Measurements from ENCODE around the gene TGFBR3. TPM values are rescaled to one million over a fixed set of nuclear protein-coding genes. Genes with fewer than 3 reads are reported as not detected.
"Not testable (repeated sequence)": the region's sequence is repeated elsewhere in the genome, so short reads cannot be mapped to it uniquely, and the experiment has no call there.

Gene TGFBR3
- total and polyA plus RNA-seq, 4 donors, result 3.6 to 81.5 (median 33.4) TPM

- no peaks in the 10 kb centered on the region for H3K27me3 ChIP-seq (ENCODE audit: control insufficient read depth in 1 of 2, insufficient read depth in 2 of 2, low read length in 1 of 2)
- H3K9me3 ChIP-seq (ENCODE audit: control insufficient read depth, low read length), result no peaks in the 10 kb centered on the region
- no peak overlapping the region for H3K4me3 ChIP-seq (ENCODE audit: low read length in 2 of 2)
- no peak for ATAC-seq (ENCODE audit: low FRiP score)
- H3K27ac ChIP-seq (ENCODE audit: low read depth in 1 of 2, low read length in 2 of 2), result no peak overlapping the region
- 94 to 95% methylated on average over 2 of the region's 2 CpGs for WGBS, 2 donors
- intact Hi-C loops (cut with DNase I), result no loop called here
- H3K4me1 ChIP-seq (ENCODE audit: control insufficient read depth in 1 of 2, insufficient read depth in 2 of 2, low read length in 2 of 2), result no peaks in the 10 kb centered on the region
- H3K36me3 ChIP-seq (ENCODE audit: control insufficient read depth in 1 of 2, insufficient read depth in 2 of 2, low read length in 1 of 2), result no peaks in the 10 kb centered on the region
- DNase-seq, result no peak
Observed at GRCh38 chr1:91676030-91676429, 209.9 kb downstream of the TGFBR3 start.

- intact Hi-C loops (cut with DNase I), result no loop called here
- Histone ChIP-seq H3K27ac (ENCODE audit: low read depth in 1 of 2, low read length in 2 of 2) (no peak overlapping the region), H3K36me3 (ENCODE audit: control insufficient read depth in 1 of 2, insufficient read depth in 2 of 2, low read length in 1 of 2) (no peaks in the 10 kb centered on the region), H3K9me3 (ENCODE audit: control insufficient read depth, low read length) (no peaks in the 10 kb centered on the region), H3K4me3 (ENCODE audit: low read length in 2 of 2) (no peak overlapping the region), H3K27me3 (ENCODE audit: control insufficient read depth in 1 of 2, insufficient read depth in 2 of 2, low read length in 1 of 2) (no peaks in the 10 kb centered on the region), H3K4me1 (ENCODE audit: control insufficient read depth in 1 of 2, insufficient read depth in 2 of 2, low read length in 2 of 2) (no peaks in the 10 kb centered on the region)
- ATAC-seq (ENCODE audit: low FRiP score) (no peak), DNase-seq (no peak)
- 85 to 86% methylated on average over 2 of the region's 2 CpGs for WGBS, 2 donors
Observed at GRCh38 chr1:91674107-91674506, 211.8 kb downstream of the TGFBR3 start.

GRCh38 chr1:91673613-91674012 is 212.3 kb downstream of the TGFBR3 start:
- H3K27me3 ChIP-seq (ENCODE audit: control insufficient read depth in 1 of 2, insufficient read depth in 2 of 2, low read length in 1 of 2), result no peaks in the 10 kb centered on the region
- intact Hi-C loops (cut with DNase I), result no loop called here
- no peak overlapping the region for H3K27ac ChIP-seq (ENCODE audit: low read depth in 1 of 2, low read length in 2 of 2)
- 52 to 89% methylated on average over 3 of the region's 3 CpGs for WGBS, 2 donors
- no peak for DNase-seq
- ATAC-seq (ENCODE audit: low FRiP score), result no peak
- no peak overlapping the region for H3K4me3 ChIP-seq (ENCODE audit: low read length in 2 of 2)
- no peaks in the 10 kb centered on the region for H3K9me3 ChIP-seq (ENCODE audit: control insufficient read depth, low read length)
- no peaks in the 10 kb centered on the region for H3K4me1 ChIP-seq (ENCODE audit: control insufficient read depth in 1 of 2, insufficient read depth in 2 of 2, low read length in 2 of 2)
- no peaks in the 10 kb centered on the region for H3K36me3 ChIP-seq (ENCODE audit: control insufficient read depth in 1 of 2, insufficient read depth in 2 of 2, low read length in 1 of 2)

- intact Hi-C loops (cut with DNase I), result no loop called here
- Histone ChIP-seq H3K36me3 (ENCODE audit: control insufficient read depth in 1 of 2, insufficient read depth in 2 of 2, low read length in 1 of 2) (no peaks in the 10 kb centered on the region), H3K27ac (ENCODE audit: low read depth in 1 of 2, low read length in 2 of 2) (no peak overlapping the region), H3K9me3 (ENCODE audit: control insufficient read depth, low read length) (no peaks in the 10 kb centered on the region), H3K4me3 (ENCODE audit: low read length in 2 of 2) (no peak overlapping the region), H3K27me3 (ENCODE audit: control insufficient read depth in 1 of 2, insufficient read depth in 2 of 2, low read length in 1 of 2) (no peaks in the 10 kb centered on the region), H3K4me1 (ENCODE audit: control insufficient read depth in 1 of 2, insufficient read depth in 2 of 2, low read length in 2 of 2) (no peaks in the 10 kb centered on the region)
- WGBS, 2 donors, result 82 to 96% methylated on average over 4 of the region's 4 CpGs
- ATAC-seq (ENCODE audit: low FRiP score) (no peak), DNase-seq (no peak)
Observed at GRCh38 chr1:91672601-91673161, 213.3 kb downstream of the TGFBR3 start.

- Histone ChIP-seq H3K4me1 (ENCODE audit: control insufficient read depth in 1 of 2, insufficient read depth in 2 of 2, low read length in 2 of 2) (no peaks in the 10 kb centered on the region), H3K9me3 (ENCODE audit: control insufficient read depth, low read length) (no peaks in the 10 kb centered on the region), H3K4me3 (ENCODE audit: low read length in 2 of 2) (no peak overlapping the region), H3K27me3 (ENCODE audit: control insufficient read depth in 1 of 2, insufficient read depth in 2 of 2, low read length in 1 of 2) (no peaks in the 10 kb centered on the region), H3K27ac (ENCODE audit: low read depth in 1 of 2, low read length in 2 of 2) (no peak overlapping the region), H3K36me3 (ENCODE audit: control insufficient read depth in 1 of 2, insufficient read depth in 2 of 2, low read length in 1 of 2) (no peaks in the 10 kb centered on the region)
- DNase-seq (no peak), ATAC-seq (ENCODE audit: low FRiP score) (no peak)
- WGBS, 2 donors, result 59 to 67% methylated on average over 4 of the region's 4 CpGs
- intact Hi-C loops (cut with DNase I), result no loop called here
Observed at GRCh38 chr1:91670781-91671180, 215.2 kb downstream of the TGFBR3 start.

- Histone ChIP-seq H3K27ac (ENCODE audit: low read depth in 1 of 2, low read length in 2 of 2) (no peak overlapping the region), H3K4me1 (ENCODE audit: control insufficient read depth in 1 of 2, insufficient read depth in 2 of 2, low read length in 2 of 2) (no peaks in the 10 kb centered on the region), H3K36me3 (ENCODE audit: control insufficient read depth in 1 of 2, insufficient read depth in 2 of 2, low read length in 1 of 2) (no peaks in the 10 kb centered on the region), H3K27me3 (ENCODE audit: control insufficient read depth in 1 of 2, insufficient read depth in 2 of 2, low read length in 1 of 2) (no peaks in the 10 kb centered on the region), H3K4me3 (ENCODE audit: low read length in 2 of 2) (no peak overlapping the region), H3K9me3 (ENCODE audit: control insufficient read depth, low read length) (no peaks in the 10 kb centered on the region)
- WGBS, 2 donors, result 85 to 98% methylated on average over 25 of the region's 25 CpGs
- DNase-seq (no peak), ATAC-seq (ENCODE audit: low FRiP score) (no peak)
- intact Hi-C loops (cut with DNase I), result no loop called here
Observed at GRCh38 chr1:91669584-91670350, 216.2 kb downstream of the TGFBR3 start.

- H3K36me3 ChIP-seq (ENCODE audit: control insufficient read depth in 1 of 2, insufficient read depth in 2 of 2, low read length in 1 of 2); intact Hi-C loops (cut with DNase I); H3K27ac ChIP-seq (ENCODE audit: low read depth in 1 of 2, low read length in 2 of 2); DNase-seq; H3K9me3 ChIP-seq (ENCODE audit: control insufficient read depth, low read length); H3K4me1 ChIP-seq (ENCODE audit: control insufficient read depth in 1 of 2, insufficient read depth in 2 of 2, low read length in 2 of 2); H3K27me3 ChIP-seq (ENCODE audit: control insufficient read depth in 1 of 2, insufficient read depth in 2 of 2, low read length in 1 of 2); H3K4me3 ChIP-seq (ENCODE audit: low read length in 2 of 2); ATAC-seq (ENCODE audit: low FRiP score): not testable (repeated sequence)
- 22 to 28% methylated on average over 5 of the region's 5 CpGs for WGBS, 2 donors
Observed at GRCh38 chr1:91666651-91667050, 219.3 kb downstream of the TGFBR3 start.

- H3K9me3 ChIP-seq (ENCODE audit: control insufficient read depth, low read length), result peaks cover 2% of the 10 kb centered on the region
Observed at GRCh38 chr1:91661121-91661520, 224.8 kb downstream of the TGFBR3 start.

GRCh38 chr1:91660708-91661107 is 225.2 kb downstream of the TGFBR3 start:
- H3K36me3 ChIP-seq (ENCODE audit: control insufficient read depth in 1 of 2, insufficient read depth in 2 of 2, low read length in 1 of 2), result no peaks in the 10 kb centered on the region
- H3K9me3 ChIP-seq (ENCODE audit: control insufficient read depth, low read length), result peaks cover 2% of the 10 kb centered on the region
- intact Hi-C loops (cut with DNase I), result no loop called here
- ATAC-seq (ENCODE audit: low FRiP score) (no peak), DNase-seq (no peak)
- H3K27me3 ChIP-seq (ENCODE audit: control insufficient read depth in 1 of 2, insufficient read depth in 2 of 2, low read length in 1 of 2), result no peaks in the 10 kb centered on the region
- no peaks in the 10 kb centered on the region for H3K4me1 ChIP-seq (ENCODE audit: control insufficient read depth in 1 of 2, insufficient read depth in 2 of 2, low read length in 2 of 2)
- no peak overlapping the region for H3K27ac ChIP-seq (ENCODE audit: low read depth in 1 of 2, low read length in 2 of 2)
- H3K4me3 ChIP-seq (ENCODE audit: low read length in 2 of 2), result no peak overlapping the region

More at GRCh38 chr1:91661121-91661520, 224.8 kb downstream of the TGFBR3 start:
- ATAC-seq (ENCODE audit: low FRiP score) (no peak), DNase-seq (no peak)
- H3K4me1 ChIP-seq (ENCODE audit: control insufficient read depth in 1 of 2, insufficient read depth in 2 of 2, low read length in 2 of 2), result no peaks in the 10 kb centered on the region
- intact Hi-C loops (cut with DNase I), result no loop called here
- no peaks in the 10 kb centered on the region for H3K36me3 ChIP-seq (ENCODE audit: control insufficient read depth in 1 of 2, insufficient read depth in 2 of 2, low read length in 1 of 2)
- H3K27ac ChIP-seq (ENCODE audit: low read depth in 1 of 2, low read length in 2 of 2), result no peak overlapping the region
- no peaks in the 10 kb centered on the region for H3K27me3 ChIP-seq (ENCODE audit: control insufficient read depth in 1 of 2, insufficient read depth in 2 of 2, low read length in 1 of 2)
- H3K4me3 ChIP-seq (ENCODE audit: low read length in 2 of 2), result no peak overlapping the region

Measured in aorta (tissue), 5 donors.